Activated naive CD4-positive, alpha-beta T cell treated with anti-CD3 and anti-CD28 coated beads, Interleukin-2, amount 10 ng/mL, durations not matched to agents 7 days and 5 days (primary cell): ENCODE results near the gene GLMP.
A peak's percentile ranks its signal among the peaks of the same experiment; 100 is the strongest.
"Not testable (repeated sequence)": the region's sequence is repeated elsewhere in the genome, so short reads cannot be mapped to it uniquely, and the experiment has no call there.

Source experiments
- CTCF ChIA-PET: fragments of 350-600 bp; sonication (Branson Sonifier 250); formaldehyde crosslinking; loops from one replicate; lab custom pipeline; 2021; ENCODE audit warnings: antibody characterized with exemption; lab: Charles Lee
- DNase-seq: peaks from one replicate; pipeline ENCODE4 v3.0.0-alpha.2; 2020
- H3K27ac Mint-ChIP-seq: one replicate; pipeline ENCODE4 v1.8.0; 2021; ENCODE audit warnings: mild to moderate bottlenecking, moderate library complexity, mixed read lengths
- H3K27me3 Mint-ChIP-seq: one replicate; pipeline ENCODE4 v1.8.0; 2021; ENCODE audit warnings: mild to moderate bottlenecking, mixed read lengths
- H3K36me3 Mint-ChIP-seq: one replicate; pipeline ENCODE4 v1.8.0; 2021; ENCODE audit warnings: mixed read lengths
- H3K4me1 Mint-ChIP-seq: one replicate; pipeline ENCODE4 v1.8.0; 2021; ENCODE audit warnings: mixed read lengths
- H3K4me3 Mint-ChIP-seq: one replicate; pipeline ENCODE4 v1.8.0; 2021; ENCODE audit warnings: mild to moderate bottlenecking, moderate library complexity, mixed read lengths
- H3K9me3 Mint-ChIP-seq: one replicate; pipeline ENCODE4 v1.8.0; 2021; ENCODE audit warnings: mixed read lengths

The GLMP gene, protein sequence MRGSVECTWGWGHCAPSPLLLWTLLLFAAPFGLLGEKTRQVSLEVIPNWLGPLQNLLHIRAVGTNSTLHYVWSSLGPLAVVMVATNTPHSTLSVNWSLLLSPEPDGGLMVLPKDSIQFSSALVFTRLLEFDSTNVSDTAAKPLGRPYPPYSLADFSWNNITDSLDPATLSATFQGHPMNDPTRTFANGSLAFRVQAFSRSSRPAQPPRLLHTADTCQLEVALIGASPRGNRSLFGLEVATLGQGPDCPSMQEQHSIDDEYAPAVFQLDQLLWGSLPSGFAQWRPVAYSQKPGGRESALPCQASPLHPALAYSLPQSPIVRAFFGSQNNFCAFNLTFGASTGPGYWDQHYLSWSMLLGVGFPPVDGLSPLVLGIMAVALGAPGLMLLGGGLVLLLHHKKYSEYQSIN

GRCh38 chr1:156295391-156295947 lies at the start of gene GLMP:
TSS of gene GLMP (minus strand) at chr1:156295679. CDS start at chr1:156295645, 34 bp downstream.
- H3K27me3 Mint-ChIP-seq: no peaks in the 10 kb centered on the region
- H3K4me3 Mint-ChIP-seq: peak within 1 kb of the TSS; percentile 90
- no peaks in the 10 kb centered on the region for H3K9me3 Mint-ChIP-seq
- H3K36me3 Mint-ChIP-seq: peaks cover 6% of the 10 kb centered on the region
- CTCF ChIA-PET: interaction anchor here (1.8 kb wide), 1 partner anchor 15 kb away, joined by 4 read pairs; no protein-coding TSS in a partner anchor
- peak; percentile 81 for DNase-seq
- peaks cover 20% of the 10 kb centered on the region for H3K4me1 Mint-ChIP-seq
- H3K27ac Mint-ChIP-seq: peak within 1 kb of the TSS; percentile 77

DNA sequence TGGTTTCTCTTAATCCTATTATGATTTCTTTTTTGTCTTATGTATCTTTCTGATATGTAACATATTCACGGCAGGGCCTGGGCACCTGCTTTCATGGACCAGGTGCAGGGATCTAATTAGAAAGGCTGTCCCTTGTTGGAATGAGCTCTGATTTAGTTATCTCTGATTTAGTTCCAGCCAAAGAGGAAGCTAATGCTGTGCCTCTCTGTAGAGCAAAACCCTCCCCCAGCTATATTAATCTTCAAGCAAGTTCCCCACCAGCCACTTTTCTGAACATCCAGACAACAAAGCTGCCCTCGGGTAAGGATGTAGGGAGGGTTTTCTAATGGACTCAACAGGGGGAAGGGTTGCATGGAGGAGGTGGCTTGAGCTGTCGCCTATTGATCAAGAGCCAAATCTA lies 48.9 kb upstream of the GLMP start:
- CTCF ChIA-PET: interaction anchor here (1.0 to 1.1 kb wide), 3 partner anchors 12 to 102 kb away, joined by 3 to 5 read pairs (median 4); no protein-coding TSS in a partner anchor
- Mint-ChIP-seq H3K4me3 (no peak overlapping the region), H3K4me1 (peaks cover under 1% of the 10 kb centered on the region), H3K27me3 (peaks cover 28% of the 10 kb centered on the region), H3K9me3 (no peaks in the 10 kb centered on the region), H3K36me3 (no peaks in the 10 kb centered on the region), H3K27ac (no peak overlapping the region)
- DNase-seq: no peak

GRCh38 chr1:156342166-156342955 lies 46.9 kb upstream of the GLMP start:
- no peak overlapping the region for H3K4me3 Mint-ChIP-seq

DNA sequence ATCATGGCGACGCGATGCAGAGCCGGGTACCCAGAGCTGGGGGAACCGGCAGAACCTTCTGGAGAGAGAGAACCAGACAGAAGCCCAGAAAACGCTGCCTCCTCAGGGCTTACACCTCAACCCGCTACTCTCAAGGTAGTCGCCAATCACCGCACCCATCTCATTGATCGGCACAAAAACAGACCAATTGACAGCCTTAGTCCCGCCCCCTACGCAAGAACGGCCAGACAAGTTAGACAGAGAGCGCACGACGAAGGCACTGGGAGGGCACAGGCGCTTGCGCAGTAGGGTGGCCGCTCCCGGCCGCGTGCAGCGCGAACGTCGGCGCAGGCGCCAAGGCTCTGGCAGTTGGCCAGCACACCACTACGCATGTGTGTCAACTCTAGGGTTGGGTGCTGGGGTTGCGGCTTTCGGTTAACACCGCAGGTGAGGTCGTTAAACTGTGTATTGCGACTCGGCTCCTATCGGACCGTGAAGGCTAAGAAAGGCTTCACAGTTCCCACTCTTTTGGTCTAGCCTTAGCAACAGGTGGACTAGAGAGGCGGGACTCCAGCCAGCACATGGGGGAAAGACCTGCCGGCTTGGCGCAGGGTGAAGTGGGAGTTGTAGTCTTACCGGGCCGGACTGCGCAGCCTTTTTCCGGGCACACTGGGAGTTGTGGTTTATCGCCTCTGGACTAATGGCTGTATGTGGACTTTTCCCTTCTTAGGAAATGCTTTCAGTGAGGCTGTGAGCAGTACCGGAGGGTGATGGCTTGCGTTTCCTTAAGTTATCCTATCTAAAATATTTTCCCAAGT lies 42.9 kb upstream of the GLMP start, which contains the start of the genes CCT3 and TSACC:
Gene CCT3, minus strand, starts transcription at position 113 of the 797 bp plus-strand sequence. Its CDS starts 108 bp downstream, at position 5.
Gene TSACC, plus strand, starts transcription at position 347 of the 797 bp plus-strand sequence. CDS start 1,232 bp downstream, outside the sequence.
- H3K4me1 Mint-ChIP-seq: peaks cover 39% of the 10 kb centered on the region
- peaks cover 30% of the 10 kb centered on the region for H3K36me3 Mint-ChIP-seq

More at GRCh38 chr1:156342166-156342955, 46.9 kb upstream of the GLMP start:
- no peak for DNase-seq
- Mint-ChIP-seq H3K36me3 (peaks cover 2% of the 10 kb centered on the region), H3K9me3 (no peaks in the 10 kb centered on the region), H3K27ac (no peak overlapping the region), H3K4me1 (peaks cover 11% of the 10 kb centered on the region), H3K27me3 (peaks cover 25% of the 10 kb centered on the region)
- CTCF ChIA-PET: interaction anchor here (1.1 to 1.4 kb wide), 3 partner anchors 9 to 44 kb away, joined by 3 to 5 read pairs (median 4); no protein-coding TSS in a partner anchor

GRCh38 chr1:156337888-156338179 lies 42.4 kb upstream of the GLMP start:
- peaks cover 32% of the 10 kb centered on the region for H3K36me3 Mint-ChIP-seq
- H3K9me3 Mint-ChIP-seq: no peaks in the 10 kb centered on the region
- H3K27me3 Mint-ChIP-seq: no peaks in the 10 kb centered on the region
- CTCF ChIA-PET: interaction anchor here (0.6 to 1.9 kb wide), 2 partner anchors 16 to 380 kb away, joined by 4 to 5 read pairs; no protein-coding TSS in a partner anchor
- peaks cover 39% of the 10 kb centered on the region for H3K4me1 Mint-ChIP-seq
- H3K4me3 Mint-ChIP-seq: peak overlapping the region; percentile 92
- H3K27ac Mint-ChIP-seq: peak overlapping the region; percentile 98
- no peak for DNase-seq

More for the DNA sequence above, 42.9 kb upstream of the GLMP start, which contains the start of the genes CCT3 and TSACC:
- CTCF ChIA-PET: interaction anchor here (0.6 to 1.9 kb wide), 2 partner anchors 16 to 380 kb away, joined by 4 to 5 read pairs; no protein-coding TSS in a partner anchor
- Mint-ChIP-seq H3K27me3 (peaks cover 5% of the 10 kb centered on the region), H3K4me3 (peak within 1 kb of the TSS; percentile 92), H3K27ac (peak within 1 kb of the TSS; percentile 98), H3K9me3 (no peaks in the 10 kb centered on the region)
- DNase-seq: peak; percentile 99

DNA sequence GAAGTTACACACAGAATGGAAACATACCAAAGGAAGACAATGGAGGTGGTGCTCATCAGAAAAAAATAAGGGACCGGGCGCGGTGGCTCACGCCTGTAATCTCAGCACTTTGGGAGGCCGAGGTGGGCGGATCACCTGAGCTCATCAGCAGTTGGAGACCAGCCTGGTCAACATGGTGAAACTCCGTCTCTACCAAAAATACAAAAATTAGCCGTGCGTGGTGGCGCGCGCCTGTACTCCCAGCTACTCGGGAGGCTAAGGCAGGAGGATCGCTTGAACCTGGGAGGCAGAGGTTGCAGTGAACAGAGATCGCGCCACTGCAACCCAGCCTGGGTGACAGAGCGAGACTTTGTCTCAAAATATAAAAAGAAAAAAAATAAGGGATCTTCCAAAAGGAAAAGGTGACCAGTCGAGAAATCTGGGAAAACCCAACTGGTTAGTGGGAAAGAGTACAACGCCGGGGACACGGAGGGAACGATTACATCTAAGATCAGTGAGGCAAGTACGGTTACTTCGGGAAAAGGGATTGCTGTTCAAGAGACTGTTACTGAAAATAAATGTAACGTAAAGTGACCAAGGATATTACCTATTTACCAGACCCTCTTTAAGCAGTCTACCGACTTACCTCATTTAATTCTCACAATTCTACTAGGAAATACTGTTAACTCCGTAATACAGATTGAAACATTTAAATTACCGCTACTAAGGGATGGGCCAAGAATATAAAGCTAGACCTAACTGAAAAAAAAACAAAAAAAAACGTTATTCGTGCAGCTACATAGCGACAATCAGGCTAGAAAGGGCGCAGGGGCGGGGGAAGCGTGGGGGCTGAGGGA lies 41.8 kb upstream of the GLMP start:
- peak overlapping the region; percentile 98 for H3K27ac Mint-ChIP-seq
- H3K27me3 Mint-ChIP-seq: no peaks in the 10 kb centered on the region
- peak; percentile 43 for DNase-seq
- H3K4me3 Mint-ChIP-seq: peak overlapping the region; percentile 92
- peaks cover 32% of the 10 kb centered on the region for H3K36me3 Mint-ChIP-seq
- CTCF ChIA-PET: interaction anchor here (0.6 to 1.9 kb wide), 2 partner anchors 15 to 379 kb away, joined by 4 to 5 read pairs; no protein-coding TSS in a partner anchor
- peaks cover 39% of the 10 kb centered on the region for H3K4me1 Mint-ChIP-seq
- H3K9me3 Mint-ChIP-seq: no peaks in the 10 kb centered on the region

DNA sequence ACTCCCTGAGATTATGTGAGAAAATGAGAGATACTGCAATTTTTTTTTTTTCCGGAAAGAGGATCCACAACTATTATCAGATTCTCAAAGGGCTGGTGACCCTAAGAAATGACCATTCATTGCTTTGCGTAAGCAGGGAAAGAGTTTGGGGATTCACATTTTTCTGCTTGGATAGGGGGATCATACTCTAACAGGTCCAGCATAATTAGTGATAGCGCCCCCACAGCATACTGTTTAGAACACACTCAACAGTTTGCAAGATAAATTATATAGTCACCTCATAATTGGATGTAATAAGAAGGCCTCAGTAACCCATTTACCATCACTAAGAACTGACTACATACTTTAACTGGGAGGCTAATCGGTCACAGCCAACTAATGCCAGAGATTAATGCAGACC lies 40.8 kb upstream of the GLMP start:
- H3K36me3 Mint-ChIP-seq: peaks cover 36% of the 10 kb centered on the region
- H3K4me1 Mint-ChIP-seq: peaks cover 39% of the 10 kb centered on the region

GRCh38 chr1:156323179-156323578 lies 27.7 kb upstream of the GLMP start:
- CTCF ChIA-PET: interaction anchor here (1.2 to 1.9 kb wide), 3 partner anchors 177 to 226 kb away, joined by 3 to 6 read pairs (median 4); no protein-coding TSS in a partner anchor
- H3K27ac Mint-ChIP-seq, H3K27me3 Mint-ChIP-seq, H3K9me3 Mint-ChIP-seq, H3K4me1 Mint-ChIP-seq, DNase-seq, H3K4me3 Mint-ChIP-seq: not testable (repeated sequence)
- H3K36me3 Mint-ChIP-seq: peaks cover 36% of the 10 kb centered on the region

More for the DNA sequence above, 40.8 kb upstream of the GLMP start:
- peak overlapping the region; percentile 92 for H3K4me3 Mint-ChIP-seq
- H3K27ac Mint-ChIP-seq: peak overlapping the region; percentile 64
- no peak for DNase-seq
- H3K27me3 Mint-ChIP-seq: no peaks in the 10 kb centered on the region
- no peaks in the 10 kb centered on the region for H3K9me3 Mint-ChIP-seq
- CTCF ChIA-PET: interaction anchor here (0.7 kb wide), 1 partner anchor 30 kb away, joined by 3 read pairs; no protein-coding TSS in a partner anchor

- H3K4me3 Mint-ChIP-seq: no peak overlapping the region
- no peak overlapping the region for H3K27ac Mint-ChIP-seq
- H3K4me1 Mint-ChIP-seq: no peaks in the 10 kb centered on the region
- H3K36me3 Mint-ChIP-seq: peaks cover 43% of the 10 kb centered on the region
- no peaks in the 10 kb centered on the region for H3K27me3 Mint-ChIP-seq
- H3K9me3 Mint-ChIP-seq: no peaks in the 10 kb centered on the region
- no peak for DNase-seq
- CTCF ChIA-PET: interaction anchor here (1.2 to 4.7 kb wide), 4 partner anchors 11 to 230 kb away, joined by 3 to 73 read pairs (median 4); no protein-coding TSS in a partner anchor
Observed at GRCh38 chr1:156320560-156320959, 25.1 kb upstream of the GLMP start.

DNA sequence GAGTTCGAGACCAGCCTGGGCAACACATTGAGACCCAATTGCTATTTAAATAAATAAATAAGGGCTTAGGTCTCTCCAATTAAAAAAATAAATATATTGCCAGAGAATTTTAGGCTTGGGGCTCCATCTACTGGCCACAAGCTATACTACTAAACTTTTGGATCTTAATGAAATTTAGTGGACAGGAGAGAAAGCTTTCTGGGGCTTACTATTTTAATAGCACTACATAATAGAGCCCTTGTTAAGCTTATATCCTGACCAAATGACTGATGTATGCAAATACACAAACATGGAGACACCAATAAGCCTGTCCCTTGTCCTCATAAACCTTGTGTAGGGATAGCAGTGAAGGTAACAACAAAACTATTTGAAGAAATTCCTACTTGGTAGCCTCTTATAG lies 24.2 kb upstream of the GLMP start:
- H3K4me1 Mint-ChIP-seq: no peaks in the 10 kb centered on the region
- peaks cover 44% of the 10 kb centered on the region for H3K36me3 Mint-ChIP-seq
- no peaks in the 10 kb centered on the region for H3K27me3 Mint-ChIP-seq

GRCh38 chr1:156316909-156317308 lies 21.4 kb upstream of the GLMP start:
- H3K4me3 Mint-ChIP-seq: no peak overlapping the region
- CTCF ChIA-PET: interaction anchor here (0.7 to 4.7 kb wide), 4 partner anchors 91 to 188 kb away, joined by 3 to 73 read pairs (median 4); no protein-coding TSS in a partner anchor
- H3K27ac Mint-ChIP-seq: no peak overlapping the region
- H3K36me3 Mint-ChIP-seq: peaks cover 47% of the 10 kb centered on the region
- no peaks in the 10 kb centered on the region for H3K9me3 Mint-ChIP-seq
- DNase-seq: no peak
- H3K4me1 Mint-ChIP-seq: no peaks in the 10 kb centered on the region
- H3K27me3 Mint-ChIP-seq: no peaks in the 10 kb centered on the region

More for the DNA sequence above, 24.2 kb upstream of the GLMP start:
- CTCF ChIA-PET: interaction anchor here (0.7 to 4.7 kb wide), 23 partner anchors 12 to 235 kb away, joined by 3 to 73 read pairs (median 4); partner anchors contain the start of genes SMG5 and TMEM79
- peak; percentile 49 for DNase-seq
- no peaks in the 10 kb centered on the region for H3K9me3 Mint-ChIP-seq
- no peak overlapping the region for H3K27ac Mint-ChIP-seq
- H3K4me3 Mint-ChIP-seq: no peak overlapping the region

DNA sequence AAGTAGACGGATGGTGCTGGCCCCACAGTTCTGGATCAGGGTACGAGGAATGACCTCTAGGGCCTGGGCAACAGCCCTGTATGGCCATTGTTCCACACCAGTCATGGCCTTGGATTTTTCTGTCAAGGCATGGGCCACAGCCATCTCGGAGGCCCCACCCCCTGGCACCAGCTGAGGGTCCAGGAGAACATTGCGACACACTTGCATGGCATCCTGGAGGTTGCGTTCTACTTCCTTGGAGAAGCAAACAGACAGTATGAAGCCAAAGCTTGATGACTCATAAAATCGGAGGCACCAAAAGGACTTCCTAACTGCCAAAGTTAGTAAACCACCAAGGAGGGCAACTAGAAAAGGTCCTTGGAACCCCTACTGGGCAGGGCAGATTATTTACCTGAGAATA lies 15.5 kb upstream of the GLMP start:
- no peak for DNase-seq
- no peak overlapping the region for H3K27ac Mint-ChIP-seq
- no peaks in the 10 kb centered on the region for H3K4me1 Mint-ChIP-seq
- no peak overlapping the region for H3K4me3 Mint-ChIP-seq
- H3K9me3 Mint-ChIP-seq: no peaks in the 10 kb centered on the region
- peaks cover 40% of the 10 kb centered on the region for H3K36me3 Mint-ChIP-seq
- CTCF ChIA-PET: no interaction called here
- H3K27me3 Mint-ChIP-seq: no peaks in the 10 kb centered on the region
